Measurements from ENCODE around the gene MEGF11. TPM values are rescaled to one million over a fixed set of nuclear protein-coding genes. Genes with fewer than 3 reads are reported as not detected.

The MEGF11 gene
- polyA plus RNA-seq, 1 of the 3 experiments (the other 2 are of a cell fraction) = not detected

- Histone ChIP-seq H3K9ac (no peak overlapping the region), H3K4me3 (ENCODE audit: low read depth in 2 of 2, low read length in 1 of 2) (no peak overlapping the region), H4K20me1 (ENCODE audit: insufficient read depth) (no peaks in the 10 kb centered on the region), H3K9me2 (no peaks in the 10 kb centered on the region), H3K27me3 (ENCODE audit: insufficient read depth) (peaks cover 4% of the 10 kb centered on the region; the same call in 1 of the 2 replicates), H3F3A (replicated peaks; ENCODE audit: insufficient read depth) (no peaks in the 10 kb centered on the region), H3K79me2 (ENCODE audit: insufficient read depth) (no peaks in the 10 kb centered on the region), H3K36me3 (replicated peaks in 1 of 2; ENCODE audit: control insufficient read depth in 1 of 2, insufficient read depth in 2 of 2, low read length in 1 of 2) (no peaks in the 10 kb centered on the region), H3K4me1 (ENCODE audit: control insufficient read depth in 1 of 2, insufficient read depth in 2 of 2, low read depth in 1 of 2, low read length in 1 of 2) (peaks cover 0 to 24% of the 10 kb centered on the region in 2 experiments; a peak in 1 of 4 replicates), H2AFZ (ENCODE audit: low read depth) (no peak overlapping the region), H3K9me3 (no peaks in the 10 kb centered on the region), H3K4me2 (no peak overlapping the region), H3K27ac (ENCODE audit: low read depth in 2 of 2, low read length in 1 of 2) (no peak overlapping the region)
- ChIA-PET CTCF (interaction anchor here (1.3 kb wide), 1 partner anchor 251 kb away, joined by 3 read pairs; no protein-coding TSS in a partner anchor), POLR2A (no interaction called here)
- 70% methylated on average over 6 of the region's 7 CpGs for WGBS (ENCODE audit: low lambda C conversion rate)
- no peak for DNase-seq
- TF ChIP-seq SIN3A (IDR thresholded peaks at IDR 0.05; ENCODE audit: borderline replicate concordance, low read depth, low read length) = no peak
- TF ChIP-seq ZBTB33 (IDR thresholded peaks at IDR 0.05; ENCODE audit: borderline replicate concordance, low read depth) = no peak
- TF ChIP-seq YY1 (IDR thresholded peaks at IDR 0.05; ENCODE audit: low read depth) = no peak
Observed at GRCh38 chr15:66167854-66168253, 85.7 kb downstream of the MEGF11 start.

GRCh38 chr15:66165856-66166255, 87.7 kb downstream of the MEGF11 start:
- no peaks in the 10 kb centered on the region for H3K36me3 ChIP-seq (replicated peaks in 1 of 2; ENCODE audit: control insufficient read depth in 1 of 2, insufficient read depth in 2 of 2, low read length in 1 of 2)
- H3K79me2 ChIP-seq (ENCODE audit: insufficient read depth) = no peaks in the 10 kb centered on the region
- POLR2A ChIA-PET = no interaction called here
- H3K27me3 ChIP-seq (ENCODE audit: insufficient read depth) = no peaks in the 10 kb centered on the region
- peaks cover 0 to 24% of the 10 kb centered on the region in 2 experiments; a peak in 1 of 4 replicates for H3K4me1 ChIP-seq (ENCODE audit: control insufficient read depth in 1 of 2, insufficient read depth in 2 of 2, low read depth in 1 of 2, low read length in 1 of 2)
- no peaks in the 10 kb centered on the region for H4K20me1 ChIP-seq (ENCODE audit: insufficient read depth)
- H3K9me2 ChIP-seq = no peaks in the 10 kb centered on the region
- H3K4me2 ChIP-seq = no peak overlapping the region
- H3F3A ChIP-seq (replicated peaks; ENCODE audit: insufficient read depth) = no peaks in the 10 kb centered on the region
- H3K4me3 ChIP-seq (ENCODE audit: low read depth in 2 of 2, low read length in 1 of 2) = no peak overlapping the region
- H3K27ac ChIP-seq (ENCODE audit: low read depth in 2 of 2, low read length in 1 of 2) = no peak overlapping the region; a peak in 1 of 4 replicates
- no peak overlapping the region for H3K9ac ChIP-seq
- CTCF ChIA-PET = interaction anchor here (1.0 to 2.5 kb wide), 5 partner anchors 9 to 249 kb away, joined by 3 to 8 read pairs (median 4); no protein-coding TSS in a partner anchor
- peak; percentile 61 for DNase-seq
- H3K9me3 ChIP-seq = no peaks in the 10 kb centered on the region
- no peak for TF ChIP-seq RFX5 (IDR thresholded peaks at IDR 0.05; ENCODE audit: low read length)
- no peak for TF ChIP-seq REST (IDR thresholded peaks at IDR 0.05; ENCODE audit: low read depth, low read length)
- no peak for TF ChIP-seq SMC3 (IDR thresholded peaks at IDR 0.05; ENCODE audit: low read depth, low read length)
- TF ChIP-seq JUND (IDR thresholded peaks at IDR 0.05) = no peak
- TF ChIP-seq CHD2 (IDR thresholded peaks at IDR 0.05; ENCODE audit: low read length, partially characterized antibody) = no peak
- no peak for TF ChIP-seq POLR2AphosphoS5 (IDR thresholded peaks at IDR 0.05; ENCODE audit: low read depth, low read length)
- TF ChIP-seq CTCF (IDR thresholded peaks at IDR 0.05) = no peak
- TF ChIP-seq NFIC (IDR thresholded peaks at IDR 0.05; ENCODE audit: borderline replicate concordance) = no peak
- no peak for TF ChIP-seq USF2 (IDR thresholded peaks at IDR 0.05; ENCODE audit: borderline replicate concordance, low read depth, low read length)
- no peak for TF ChIP-seq FOSL2 (IDR thresholded peaks at IDR 0.05; ENCODE audit: borderline replicate concordance, low read depth)
- TF ChIP-seq SIN3A (IDR thresholded peaks at IDR 0.05; ENCODE audit: borderline replicate concordance, low read depth, low read length) = no peak
- 46% methylated on average over 5 of the region's 6 CpGs for WGBS (ENCODE audit: low lambda C conversion rate)
- no peak overlapping the region for H2AFZ ChIP-seq (ENCODE audit: low read depth)
